DOHH2 (cell line): ENCODE measurements around the gene DPP6.

ENCODE experiments used
- H3F3A ChIP-seq: fragments of 200-600 bp; sonication (generic), shearing (Covaris generic); 2 replicates; pipeline ENCODE4 v1.6.0; 2016; ENCODE audit warnings: antibody characterized with exemption, mild to moderate bottlenecking; ENCODE audit not compliant: control insufficient read depth, insufficient read depth
- H3K27ac ChIP-seq: fragments of 200-600 bp; sonication (generic); 2 replicates; pipeline ENCODE4 v1.5.1; 2014; ENCODE audit warnings: low read depth, mild to moderate bottlenecking, low read length, moderate library complexity
- H3K27me3 ChIP-seq: fragments of 200-600 bp; sonication (generic); 2 replicates; pipeline ENCODE4 v1.6.1; 2014; ENCODE audit warnings: mild to moderate bottlenecking, low read length, mixed read lengths; ENCODE audit not compliant: control insufficient read depth
- H3K36me3 ChIP-seq: fragments of 200-600 bp; sonication (generic); 2 replicates; pipeline ENCODE4 v1.6.1; 2014; ENCODE audit warnings: mild to moderate bottlenecking, low read length, moderate library complexity, mixed read lengths; ENCODE audit not compliant: control insufficient read depth
- H3K4me1 ChIP-seq: fragments of 200-600 bp; sonication (generic); 2 replicates; pipeline ENCODE4 v1.6.1; 2014; ENCODE audit warnings: mild to moderate bottlenecking, low read length, mixed read lengths; ENCODE audit not compliant: control insufficient read depth
- H3K4me2 ChIP-seq: fragments of 200-600 bp; sonication (generic); 2 replicates; pipeline ENCODE4 v1.6.0; 2014; ENCODE audit warnings: mild to moderate bottlenecking, low read length, moderate library complexity
- H3K4me3 ChIP-seq: fragments of 200-600 bp; sonication (generic); 2 replicates; pipeline ENCODE4 v1.5.1; 2014; ENCODE audit warnings: mild to moderate bottlenecking, low read length, mixed read lengths
- H3K79me2 ChIP-seq: fragments of 200-600 bp; sonication (generic); 2 replicates; pipeline ENCODE4 v1.6.1; 2014; ENCODE audit warnings: mild to moderate bottlenecking, low read length, mixed read lengths; ENCODE audit not compliant: control insufficient read depth
- H3K9me2 ChIP-seq: fragments of 200-600 bp; sonication (generic); replicated peaks from 2 replicates; pipeline ENCODE4 v1.6.1; 2014; ENCODE audit warnings: mild to moderate bottlenecking, low read length, mixed read lengths; ENCODE audit not compliant: control insufficient read depth
- H3K9me3 ChIP-seq: fragments of 200-600 bp; sonication (generic); 2 replicates; pipeline ENCODE4 v1.6.1; 2014; ENCODE audit warnings: antibody characterized with exemption, low read length, mixed read lengths; ENCODE audit not compliant: control insufficient read depth, insufficient read depth
- H4K20me1 ChIP-seq: fragments of 200-600 bp; sonication (generic); 2 replicates; pipeline ENCODE4 v1.6.0; 2014; ENCODE audit warnings: low read depth, mild to moderate bottlenecking, antibody characterized with exemption, low read length, moderate library complexity; ENCODE audit not compliant: control insufficient read depth, insufficient read depth
- EZH2phosphoT487 ChIP-seq: fragments of 200-600 bp; sonication (generic); IDR thresholded peaks from 2 replicates; pipeline ENCODE4 v1.6.1; 2017; ENCODE audit warnings: borderline replicate concordance, mild to moderate bottlenecking, antibody characterized with exemption, low read length, moderate library complexity, mixed read lengths
- TF ChIP-seq, protein P1 (sequence below): fragments of 200-600 bp; sonication (generic); IDR thresholded peaks from one replicate; pipeline ENCODE4 v1.5.1; 2014; ENCODE audit warnings: antibody characterized with exemption, mild to moderate bottlenecking, low read depth, low read length; ENCODE audit not compliant: poor library complexity, severe bottlenecking

DPP6 gene

DNA sequence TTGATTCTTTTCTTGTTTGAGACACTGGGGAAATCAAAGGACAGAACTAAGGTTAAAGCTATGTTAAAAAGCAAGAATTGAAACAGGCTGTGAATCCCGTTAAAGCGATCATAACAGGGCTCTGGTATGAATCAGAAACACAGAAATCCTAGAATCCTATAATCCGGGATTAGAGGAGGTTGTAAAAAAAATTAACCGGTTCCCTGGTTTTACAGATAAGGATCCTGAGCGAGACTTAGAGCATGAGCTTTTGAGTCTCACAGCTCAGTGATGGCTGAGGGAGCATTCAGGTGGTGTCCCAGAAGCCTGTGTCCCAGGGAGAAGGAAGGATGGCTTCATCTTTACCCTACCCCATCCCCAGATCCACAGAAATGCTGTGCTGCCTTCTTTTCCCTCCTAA is 489.4 kb downstream of the DPP6 start:
- H3K9me2 ChIP-seq: no peaks in the 10 kb centered on the region
- H3K27me3 ChIP-seq: no peaks in the 10 kb centered on the region
- no peak overlapping the region for H3K27ac ChIP-seq
- H4K20me1 ChIP-seq: no peaks in the 10 kb centered on the region
- H3K4me1 ChIP-seq: no peaks in the 10 kb centered on the region
- no peaks in the 10 kb centered on the region for H3F3A ChIP-seq
- H3K36me3 ChIP-seq: no peaks in the 10 kb centered on the region
- H3K9me3 ChIP-seq: no peaks in the 10 kb centered on the region
- no peaks in the 10 kb centered on the region for H3K79me2 ChIP-seq
- TF ChIP-seq, protein P1, sequence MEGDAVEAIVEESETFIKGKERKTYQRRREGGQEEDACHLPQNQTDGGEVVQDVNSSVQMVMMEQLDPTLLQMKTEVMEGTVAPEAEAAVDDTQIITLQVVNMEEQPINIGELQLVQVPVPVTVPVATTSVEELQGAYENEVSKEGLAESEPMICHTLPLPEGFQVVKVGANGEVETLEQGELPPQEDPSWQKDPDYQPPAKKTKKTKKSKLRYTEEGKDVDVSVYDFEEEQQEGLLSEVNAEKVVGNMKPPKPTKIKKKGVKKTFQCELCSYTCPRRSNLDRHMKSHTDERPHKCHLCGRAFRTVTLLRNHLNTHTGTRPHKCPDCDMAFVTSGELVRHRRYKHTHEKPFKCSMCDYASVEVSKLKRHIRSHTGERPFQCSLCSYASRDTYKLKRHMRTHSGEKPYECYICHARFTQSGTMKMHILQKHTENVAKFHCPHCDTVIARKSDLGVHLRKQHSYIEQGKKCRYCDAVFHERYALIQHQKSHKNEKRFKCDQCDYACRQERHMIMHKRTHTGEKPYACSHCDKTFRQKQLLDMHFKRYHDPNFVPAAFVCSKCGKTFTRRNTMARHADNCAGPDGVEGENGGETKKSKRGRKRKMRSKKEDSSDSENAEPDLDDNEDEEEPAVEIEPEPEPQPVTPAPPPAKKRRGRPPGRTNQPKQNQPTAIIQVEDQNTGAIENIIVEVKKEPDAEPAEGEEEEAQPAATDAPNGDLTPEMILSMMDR: no peak
- no peak for TF ChIP-seq EZH2phosphoT487
- no peak overlapping the region for H3K4me3 ChIP-seq
- no peak overlapping the region for H3K4me2 ChIP-seq

DNA sequence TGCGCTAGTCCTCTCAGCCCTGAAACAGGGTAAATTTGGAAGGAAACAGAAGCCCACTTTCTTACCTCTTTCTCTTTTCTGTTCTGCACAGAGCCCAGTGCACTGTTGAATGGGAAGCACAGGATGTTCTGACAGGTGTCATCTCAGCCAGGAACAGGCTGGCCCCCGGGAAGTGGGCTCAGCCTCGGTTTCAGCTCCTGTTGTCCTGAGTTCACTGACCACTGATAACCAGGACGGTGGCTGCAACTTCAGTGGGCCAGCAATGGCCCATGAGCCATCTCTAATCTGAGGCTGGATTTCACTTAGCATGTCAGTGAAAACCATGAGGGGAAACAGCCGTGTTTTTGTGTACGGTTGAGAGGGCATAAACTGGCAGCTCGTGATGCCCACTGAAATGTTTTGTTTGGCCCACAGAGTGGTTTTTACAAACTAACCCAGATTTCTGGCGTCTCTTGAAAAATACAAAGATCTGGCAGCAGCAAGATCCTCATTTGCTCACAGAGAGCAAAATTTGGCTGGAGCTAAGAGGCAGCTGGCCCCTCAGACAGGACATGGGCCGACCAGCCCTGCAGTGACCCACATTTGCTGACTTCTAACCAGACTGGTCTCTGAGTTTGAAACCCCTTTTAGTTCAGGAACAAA is 494.9 kb downstream of the DPP6 start:
- no peak for TF ChIP-seq EZH2phosphoT487
- TF ChIP-seq, protein P1: no peak
- no peaks in the 10 kb centered on the region for H3K36me3 ChIP-seq

DNA sequence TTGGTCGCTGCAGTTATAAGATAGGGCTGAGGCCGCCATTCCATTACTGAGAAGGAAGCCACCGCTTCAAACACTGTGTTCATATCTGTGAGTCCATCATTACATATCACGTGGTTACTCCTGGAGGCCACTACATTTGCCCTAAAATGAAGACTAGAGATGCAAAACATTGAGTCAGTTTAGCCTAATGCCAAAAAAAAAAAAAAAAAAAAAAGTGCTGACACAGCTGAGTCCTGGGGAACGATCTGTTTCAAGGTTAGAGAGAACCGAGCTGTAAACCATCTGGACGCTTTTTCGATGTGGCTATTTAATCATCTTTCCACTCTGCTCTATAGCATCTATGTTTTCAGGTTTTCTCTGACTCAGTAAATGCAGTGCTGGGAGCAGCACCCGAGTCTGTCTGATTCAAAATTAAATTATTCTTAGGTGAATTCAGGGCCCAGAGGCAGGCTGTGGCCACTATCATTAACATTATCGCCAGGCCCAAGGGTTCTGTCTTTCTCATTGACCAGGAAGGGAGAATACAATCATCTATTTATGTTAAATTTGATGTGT is 501.6 kb downstream of the DPP6 start:
- H3K4me2 ChIP-seq: no peak overlapping the region
- H3K27me3 ChIP-seq: no peaks in the 10 kb centered on the region
- no peak for TF ChIP-seq EZH2phosphoT487
- TF ChIP-seq, protein P1: no peak

More for the DNA sequence above, 494.9 kb downstream of the DPP6 start:
- Histone ChIP-seq H3F3A (no peaks in the 10 kb centered on the region), H3K4me1 (no peaks in the 10 kb centered on the region), H3K27me3 (no peaks in the 10 kb centered on the region), H3K9me2 (no peaks in the 10 kb centered on the region), H3K27ac (no peak overlapping the region), H3K9me3 (no peaks in the 10 kb centered on the region), H3K79me2 (no peaks in the 10 kb centered on the region), H3K4me2 (no peak overlapping the region), H4K20me1 (no peaks in the 10 kb centered on the region), H3K4me3 (no peak overlapping the region)

More for the DNA sequence above, 501.6 kb downstream of the DPP6 start:
- Histone ChIP-seq H3F3A (no peaks in the 10 kb centered on the region), H3K9me3 (no peaks in the 10 kb centered on the region), H3K36me3 (no peaks in the 10 kb centered on the region), H3K9me2 (no peaks in the 10 kb centered on the region), H4K20me1 (no peaks in the 10 kb centered on the region), H3K27ac (no peak overlapping the region), H3K4me1 (no peaks in the 10 kb centered on the region), H3K4me3 (no peak overlapping the region), H3K79me2 (no peaks in the 10 kb centered on the region)
